ENCODE measurements around the gene MOB3A.

DNA sequence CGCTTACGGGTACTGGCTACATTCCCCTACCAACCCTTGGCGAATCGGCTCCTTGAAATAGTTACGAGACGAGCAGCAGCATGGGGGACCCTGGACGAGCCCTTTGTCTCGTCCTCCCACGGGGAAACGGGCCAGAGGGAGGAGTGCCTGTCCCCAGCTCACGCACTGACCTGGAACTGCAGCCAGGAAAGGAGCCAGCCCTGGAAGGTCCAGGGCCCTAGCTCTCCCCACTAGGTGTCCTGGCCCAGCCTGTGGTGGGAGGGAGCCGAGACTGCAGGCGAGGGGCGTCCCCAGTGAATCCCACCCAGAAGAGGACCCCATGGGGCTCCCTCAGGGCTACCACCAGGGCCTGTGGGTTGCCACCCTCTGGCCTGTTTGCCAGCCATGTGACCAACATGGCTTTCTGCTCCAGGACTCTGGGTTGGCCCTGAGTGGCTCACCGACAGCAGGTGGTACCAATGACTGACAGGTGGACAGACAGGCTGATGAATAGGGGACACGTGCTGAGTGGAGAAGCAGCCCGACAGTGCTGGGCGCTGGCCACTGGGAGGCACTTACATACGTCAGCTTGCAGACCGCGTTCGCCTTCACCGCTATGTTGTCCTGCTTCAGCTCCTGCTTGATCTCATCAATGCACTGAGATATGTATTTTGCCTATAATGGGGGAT lies 42.1 kb upstream of the MOB3A start:
- no peak for TF ChIP-seq RAD21 (IDR thresholded peaks at IDR 0.05; ENCODE audit: insufficient read depth, low read depth, low read length)
- TF ChIP-seq, protein P1, sequence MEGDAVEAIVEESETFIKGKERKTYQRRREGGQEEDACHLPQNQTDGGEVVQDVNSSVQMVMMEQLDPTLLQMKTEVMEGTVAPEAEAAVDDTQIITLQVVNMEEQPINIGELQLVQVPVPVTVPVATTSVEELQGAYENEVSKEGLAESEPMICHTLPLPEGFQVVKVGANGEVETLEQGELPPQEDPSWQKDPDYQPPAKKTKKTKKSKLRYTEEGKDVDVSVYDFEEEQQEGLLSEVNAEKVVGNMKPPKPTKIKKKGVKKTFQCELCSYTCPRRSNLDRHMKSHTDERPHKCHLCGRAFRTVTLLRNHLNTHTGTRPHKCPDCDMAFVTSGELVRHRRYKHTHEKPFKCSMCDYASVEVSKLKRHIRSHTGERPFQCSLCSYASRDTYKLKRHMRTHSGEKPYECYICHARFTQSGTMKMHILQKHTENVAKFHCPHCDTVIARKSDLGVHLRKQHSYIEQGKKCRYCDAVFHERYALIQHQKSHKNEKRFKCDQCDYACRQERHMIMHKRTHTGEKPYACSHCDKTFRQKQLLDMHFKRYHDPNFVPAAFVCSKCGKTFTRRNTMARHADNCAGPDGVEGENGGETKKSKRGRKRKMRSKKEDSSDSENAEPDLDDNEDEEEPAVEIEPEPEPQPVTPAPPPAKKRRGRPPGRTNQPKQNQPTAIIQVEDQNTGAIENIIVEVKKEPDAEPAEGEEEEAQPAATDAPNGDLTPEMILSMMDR (IDR thresholded peaks at IDR 0.05 in 2 of 3, conservative IDR thresholded peaks at IDR 0.05 in 1 of 3; ENCODE audit: control insufficient read depth in 2 of 3, extremely low read depth in 1 of 3, insufficient read depth in 1 of 3, low read depth in 3 of 3, low read length in 3 of 3), result no peak
- TF ChIP-seq SPI1 (IDR thresholded peaks at IDR 0.05; ENCODE audit: borderline replicate concordance, insufficient read depth, low read depth, low read length), result no peak
- TF ChIP-seq JUND (IDR thresholded peaks at IDR 0.05; ENCODE audit: low read depth, low read length), result no peak
- TF ChIP-seq, protein P2, sequence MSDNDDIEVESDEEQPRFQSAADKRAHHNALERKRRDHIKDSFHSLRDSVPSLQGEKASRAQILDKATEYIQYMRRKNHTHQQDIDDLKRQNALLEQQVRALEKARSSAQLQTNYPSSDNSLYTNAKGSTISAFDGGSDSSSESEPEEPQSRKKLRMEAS (IDR thresholded peaks at IDR 0.05; ENCODE audit: low read depth, low read length), result no peak
- TF ChIP-seq FOS (IDR thresholded peaks at IDR 0.05; ENCODE audit: borderline replicate concordance, extremely low read depth, insufficient read length), result no peak
- no peak for TF ChIP-seq SMC3 (IDR thresholded peaks at IDR 0.05; ENCODE audit: borderline replicate concordance, low read length)
- TF ChIP-seq JUNB (IDR thresholded peaks at IDR 0.05), result no peak
- no peak for TF ChIP-seq TAF1 (IDR thresholded peaks at IDR 0.05; ENCODE audit: borderline replicate concordance, low read depth, low read length)
- no peak for TF ChIP-seq POLR2AphosphoS5 (IDR thresholded peaks at IDR 0.05; ENCODE audit: low read length)

All from GM12878 (cell line).